Measurements from ENCODE around the gene DCAKD.

DNA sequence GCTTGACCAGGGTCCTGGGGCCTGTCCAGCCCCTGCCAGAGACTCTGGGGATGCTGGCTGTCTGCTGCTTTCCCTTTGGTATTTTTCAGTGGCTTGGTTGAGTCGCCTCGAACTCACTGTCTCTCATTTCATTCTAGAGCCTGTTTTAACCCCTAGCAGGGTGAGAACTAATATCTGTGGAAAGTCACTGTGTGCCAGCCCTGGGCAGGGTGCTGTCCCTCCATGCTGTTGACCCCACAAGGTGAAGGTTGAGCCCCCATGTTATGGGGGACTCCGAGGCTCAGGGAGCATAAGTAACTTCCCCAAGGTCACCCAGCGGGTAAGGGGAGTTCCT lies 33.0 kb downstream of the DCAKD start:
- TF ChIP-seq, protein P1, sequence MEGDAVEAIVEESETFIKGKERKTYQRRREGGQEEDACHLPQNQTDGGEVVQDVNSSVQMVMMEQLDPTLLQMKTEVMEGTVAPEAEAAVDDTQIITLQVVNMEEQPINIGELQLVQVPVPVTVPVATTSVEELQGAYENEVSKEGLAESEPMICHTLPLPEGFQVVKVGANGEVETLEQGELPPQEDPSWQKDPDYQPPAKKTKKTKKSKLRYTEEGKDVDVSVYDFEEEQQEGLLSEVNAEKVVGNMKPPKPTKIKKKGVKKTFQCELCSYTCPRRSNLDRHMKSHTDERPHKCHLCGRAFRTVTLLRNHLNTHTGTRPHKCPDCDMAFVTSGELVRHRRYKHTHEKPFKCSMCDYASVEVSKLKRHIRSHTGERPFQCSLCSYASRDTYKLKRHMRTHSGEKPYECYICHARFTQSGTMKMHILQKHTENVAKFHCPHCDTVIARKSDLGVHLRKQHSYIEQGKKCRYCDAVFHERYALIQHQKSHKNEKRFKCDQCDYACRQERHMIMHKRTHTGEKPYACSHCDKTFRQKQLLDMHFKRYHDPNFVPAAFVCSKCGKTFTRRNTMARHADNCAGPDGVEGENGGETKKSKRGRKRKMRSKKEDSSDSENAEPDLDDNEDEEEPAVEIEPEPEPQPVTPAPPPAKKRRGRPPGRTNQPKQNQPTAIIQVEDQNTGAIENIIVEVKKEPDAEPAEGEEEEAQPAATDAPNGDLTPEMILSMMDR (IDR thresholded peaks at IDR 0.05), result no peak
- TF ChIP-seq POLR2A (IDR thresholded peaks at IDR 0.05), result no peak
